HG03103 (cell line): ENCODE results near the gene KRTAP2-3.
"Not testable (repeated sequence)": the region's sequence is repeated elsewhere in the genome, so short reads cannot be mapped to it uniquely, and the experiment has no call there.

Experiments
- ATAC-seq: cut with Tn5 transposase; IDR thresholded peaks from one replicate; pipeline ENCODE4 v1.9.1; 2021; ENCODE audit warnings: low read depth; ENCODE audit not compliant: unreplicated experiment

Gene KRTAP2-3

GRCh38 chr17:41069031-41069430 lies 9.1 kb upstream of the KRTAP2-3 start:
- ATAC-seq = no peak

- ATAC-seq = no peak
Measured at GRCh38 chr17:41067281-41067680, 7.4 kb upstream of the KRTAP2-3 start.

- ATAC-seq = no peak
Measured at GRCh38 chr17:41065829-41066624, 6.1 kb upstream of the KRTAP2-3 start, which contains the start of gene KRTAP2-4. Gene KRTAP2-4, minus strand, starts transcription at chr17:41065879. Its CDS starts 34 bp downstream, at chr17:41065845.

- not testable (repeated sequence) for ATAC-seq
Measured at GRCh38 chr17:41065016-41065689, 5.2 kb upstream of the KRTAP2-3 start.

GRCh38 chr17:41064301-41064700 lies 4.4 kb upstream of the KRTAP2-3 start:
- no peak for ATAC-seq

- ATAC-seq = no peak
Measured at GRCh38 chr17:41063449-41063848, 3.5 kb upstream of the KRTAP2-3 start.

GRCh38 chr17:41061964-41062363 lies 2.0 kb upstream of the KRTAP2-3 start:
- ATAC-seq = no peak

GRCh38 chr17:41059276-41060051 lies 450 bp downstream of the KRTAP2-3 start:
- not testable (repeated sequence) for ATAC-seq

- ATAC-seq = no peak
Measured at GRCh38 chr17:41058741-41059140, 1.2 kb downstream of the KRTAP2-3 start.

- no peak for ATAC-seq
Measured at GRCh38 chr17:41057547-41057946, 2.4 kb downstream of the KRTAP2-3 start.

- not testable (repeated sequence) for ATAC-seq
Measured at GRCh38 chr17:41055130-41055529, 4.8 kb downstream of the KRTAP2-3 start, which contains the start of gene KRTAP2-2. Gene KRTAP2-2, minus strand, starts transcription at chr17:41055230. Its CDS starts 19 bp downstream, at chr17:41055211.

- not testable (repeated sequence) for ATAC-seq
Measured at GRCh38 chr17:41054556-41054955, 5.4 kb downstream of the KRTAP2-3 start.

- no peak for ATAC-seq
Measured at GRCh38 chr17:41054025-41054424, 5.9 kb downstream of the KRTAP2-3 start.

GRCh38 chr17:41052566-41052965 lies 7.3 kb downstream of the KRTAP2-3 start:
- ATAC-seq = no peak

GRCh38 chr17:41049110-41049509 lies 10.8 kb downstream of the KRTAP2-3 start:
- ATAC-seq = no peak

- no peak for ATAC-seq
Measured at GRCh38 chr17:41048441-41048840, 11.5 kb downstream of the KRTAP2-3 start.

- ATAC-seq = not testable (repeated sequence)
Measured at GRCh38 chr17:41046735-41047465, 13.0 kb downstream of the KRTAP2-3 start, which contains the start of gene KRTAP2-1. Gene KRTAP2-1, minus strand, starts transcription at chr17:41047316. Its CDS starts 49 bp downstream, at chr17:41047267.

- ATAC-seq = no peak
Measured at GRCh38 chr17:41042953-41043352, 17.0 kb downstream of the KRTAP2-3 start.

- ATAC-seq = not testable (repeated sequence)
Measured at GRCh38 chr17:41040783-41041571, 18.9 kb downstream of the KRTAP2-3 start, which contains the start of gene KRTAP1-1. Gene KRTAP1-1, minus strand, starts transcription at chr17:41041450. Its CDS starts 53 bp downstream, at chr17:41041397.
